Measurements from ENCODE around the gene SCGB1D1. TPM values are rescaled to one million over a fixed set of nuclear protein-coding genes. Genes with fewer than 3 reads are reported as not detected.

Gene SCGB1D1
- total and polyA plus RNA-seq, 2 experiments from 2014 or later: not detected

GRCh38 chr11:62169935-62170334, 20.1 kb upstream of the SCGB1D1 start:
- no peak overlapping the region for H2AFZ ChIP-seq
- H3K4me1 Mint-ChIP-seq: peaks cover 2% of the 10 kb centered on the region; the same call in 1 of the 3 replicates
- no peak overlapping the region for H3K4me3 ChIP-seq
- H3K27ac Mint-ChIP-seq: no peak overlapping the region
- DNase-seq (ENCODE audit: low spot score) (no peak), ATAC-seq (no peak)
- no peaks in the 10 kb centered on the region for H3K36me3 Mint-ChIP-seq (ENCODE audit: low read depth)
- H3K4me2 ChIP-seq: no peak overlapping the region
- no peak overlapping the region for H3K27ac ChIP-seq (ENCODE audit: low read depth)
- no peaks in the 10 kb centered on the region for H3K79me2 ChIP-seq (replicated peaks; ENCODE audit: insufficient read depth)
- H4K20me1 ChIP-seq (replicated peaks; ENCODE audit: insufficient read depth): no peaks in the 10 kb centered on the region
- H3K4me1 ChIP-seq (ENCODE audit: insufficient read depth): no peaks in the 10 kb centered on the region
- TF ChIP-seq STAT1 (IDR thresholded peaks at IDR 0.05; ENCODE audit: unreplicated experiment): no peak
- no peak for TF ChIP-seq REST (IDR thresholded peaks at IDR 0.05; ENCODE audit: unreplicated experiment)
- TF ChIP-seq EZH2 (IDR thresholded peaks at IDR 0.05; ENCODE audit: low read depth, unreplicated experiment): no peak
- no peak for TF ChIP-seq ETS1 (IDR thresholded peaks at IDR 0.05)
- no peak for TF ChIP-seq ZNF114 (CRISPR knock-in tag; IDR thresholded peaks at IDR 0.05)
- no peak for TF ChIP-seq CREB1 (CRISPR knock-in tag; IDR thresholded peaks at IDR 0.05; ENCODE audit: low read depth)
- TF ChIP-seq POLR2AphosphoS5 (IDR thresholded peaks at IDR 0.05; ENCODE audit: low read depth): no peak
- TF ChIP-seq NANOG (IDR thresholded peaks at IDR 0.05; ENCODE audit: borderline replicate concordance): no peak
- no peak for TF ChIP-seq ZNF462 (CRISPR knock-in tag; IDR thresholded peaks at IDR 0.05)
- TF ChIP-seq EZH2phosphoT487 (IDR thresholded peaks at IDR 0.05; ENCODE audit: unreplicated experiment): no peak
- TF ChIP-seq ZNF331 (CRISPR knock-in tag; IDR thresholded peaks at IDR 0.05; ENCODE audit: low read depth): no peak
- TF ChIP-seq CTCF (conservative IDR thresholded peaks at IDR 0.05; ENCODE audit: low read depth in 2 of 2): no peak
- TF ChIP-seq JUNB (IDR thresholded peaks at IDR 0.05; ENCODE audit: unreplicated experiment): no peak
- H3K4me3 Mint-ChIP-seq: no peak overlapping the region
- H3K9me3 Mint-ChIP-seq: no peaks in the 10 kb centered on the region
- H3F3A ChIP-seq (replicated peaks; ENCODE audit: low read depth): no peaks in the 10 kb centered on the region
- no peaks in the 10 kb centered on the region for H3K9me2 ChIP-seq (ENCODE audit: insufficient read depth)
- H3K27me3 Mint-ChIP-seq (ENCODE audit: insufficient read depth, low read depth, poor library complexity): peaks cover 5% of the 10 kb centered on the region
- H3K27me3 ChIP-seq (ENCODE audit: insufficient read depth): no peaks in the 10 kb centered on the region
- H3K36me3 ChIP-seq (ENCODE audit: insufficient read depth): no peaks in the 10 kb centered on the region

Data from GM23338 (cell line).